Upper lobe of left lung (tissue), 4 donors: ENCODE measurements around the gene ADTRP.

Experiments used
- POLR2AphosphoS5 ChIP-seq, 2 donors: sonication (generic); formaldehyde crosslinking; IDR thresholded peaks; one replicate each; pipeline ENCODE4 v1.5.1; 2017; ENCODE audit warnings: antibody characterized with exemption in 2 of 2
- TF ChIP-seq, protein P1 (sequence below), 6 experiments: fragments of 450-650 bp in 4 of 6; fragments of 200-600 bp in 2 of 6; sonication (generic) in 2 of 6; IDR thresholded peaks; one replicate each; pipeline ENCODE4 v1.5.1; 2016 to 2019; ENCODE audit warnings: antibody characterized with exemption in 6 of 6

DNA sequence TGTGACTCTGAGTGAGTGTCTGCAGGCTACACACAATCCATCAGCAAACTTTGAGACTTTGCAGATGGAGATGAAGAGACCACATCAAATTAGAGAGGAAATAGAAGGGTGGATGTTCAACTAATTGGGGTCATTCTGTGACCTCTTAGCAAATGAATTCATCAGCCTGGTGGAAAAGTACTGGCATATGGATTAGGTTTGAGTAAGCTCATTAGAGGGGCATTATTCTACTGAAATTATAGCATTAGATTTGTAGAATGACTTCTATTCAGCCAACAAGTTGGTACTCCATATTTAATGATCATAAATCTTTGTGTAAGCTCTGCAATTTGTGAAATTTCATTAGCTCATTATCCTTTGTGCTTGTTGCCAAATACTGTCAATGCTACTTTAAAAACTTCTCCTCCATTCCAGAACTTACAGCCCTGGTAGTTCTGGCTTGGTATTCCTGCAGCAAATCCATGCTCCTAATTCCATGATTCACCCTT, 63.8 kb downstream of the ADTRP start:
- TF ChIP-seq, protein P1, sequence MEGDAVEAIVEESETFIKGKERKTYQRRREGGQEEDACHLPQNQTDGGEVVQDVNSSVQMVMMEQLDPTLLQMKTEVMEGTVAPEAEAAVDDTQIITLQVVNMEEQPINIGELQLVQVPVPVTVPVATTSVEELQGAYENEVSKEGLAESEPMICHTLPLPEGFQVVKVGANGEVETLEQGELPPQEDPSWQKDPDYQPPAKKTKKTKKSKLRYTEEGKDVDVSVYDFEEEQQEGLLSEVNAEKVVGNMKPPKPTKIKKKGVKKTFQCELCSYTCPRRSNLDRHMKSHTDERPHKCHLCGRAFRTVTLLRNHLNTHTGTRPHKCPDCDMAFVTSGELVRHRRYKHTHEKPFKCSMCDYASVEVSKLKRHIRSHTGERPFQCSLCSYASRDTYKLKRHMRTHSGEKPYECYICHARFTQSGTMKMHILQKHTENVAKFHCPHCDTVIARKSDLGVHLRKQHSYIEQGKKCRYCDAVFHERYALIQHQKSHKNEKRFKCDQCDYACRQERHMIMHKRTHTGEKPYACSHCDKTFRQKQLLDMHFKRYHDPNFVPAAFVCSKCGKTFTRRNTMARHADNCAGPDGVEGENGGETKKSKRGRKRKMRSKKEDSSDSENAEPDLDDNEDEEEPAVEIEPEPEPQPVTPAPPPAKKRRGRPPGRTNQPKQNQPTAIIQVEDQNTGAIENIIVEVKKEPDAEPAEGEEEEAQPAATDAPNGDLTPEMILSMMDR (IDR thresholded peaks at IDR 0.05): no peak
- no peak for TF ChIP-seq POLR2AphosphoS5 (IDR thresholded peaks at IDR 0.05)
